Measurements from ENCODE around the gene ADAMTSL1.

GRCh38 chr9:18463991-18464390, 10.0 kb upstream of the ADAMTSL1 start:
- TF ChIP-seq CTCF (tag by site-specific recombination; IDR thresholded peaks at IDR 0.05), result no peak
- TF ChIP-seq OVOL3 (tag by site-specific recombination; IDR thresholded peaks at IDR 0.05), result no peak
- TF ChIP-seq REST (tag by site-specific recombination; IDR thresholded peaks at IDR 0.05), result no peak
- TF ChIP-seq ZNF513 (tag by site-specific recombination; IDR thresholded peaks at IDR 0.05), result no peak
- no peak for TF ChIP-seq GLIS1 (tag by site-specific recombination; IDR thresholded peaks at IDR 0.05)
- TF ChIP-seq ZNF658 (tag by site-specific recombination; IDR thresholded peaks at IDR 0.05), result no peak
- no peak for TF ChIP-seq ZNF274 (IDR thresholded peaks at IDR 0.05; ENCODE audit: low read length)
- no peak for TF ChIP-seq ZNF274 (tag by site-specific recombination; IDR thresholded peaks at IDR 0.05; ENCODE audit: borderline replicate concordance)
- TF ChIP-seq ZNF24 (tag by site-specific recombination; IDR thresholded peaks at IDR 0.05), result no peak
- TF ChIP-seq ZNF76 (tag by site-specific recombination; IDR thresholded peaks at IDR 0.05; ENCODE audit: borderline replicate concordance, low read depth), result no peak
- no peak for TF ChIP-seq MZF1 (tag by site-specific recombination; IDR thresholded peaks at IDR 0.05; ENCODE audit: borderline replicate concordance)
- TF ChIP-seq ZNF514 (tag by site-specific recombination; IDR thresholded peaks at IDR 0.05), result no peak
- TF ChIP-seq ZNF423 (tag by site-specific recombination; IDR thresholded peaks at IDR 0.05), result no peak
- no peak for TF ChIP-seq ZNF416 (tag by site-specific recombination; IDR thresholded peaks at IDR 0.05)
